A673 (cell line): ENCODE measurements around the gene CAPN13. TPM values are rescaled to one million over a fixed set of nuclear protein-coding genes. Genes with fewer than 3 reads are reported as not detected.

Source experiments
- BruUV-seq: library from RNA; stranded (reverse); fragments of 400-500 nt; replicated peaks from 2 replicates; lab custom pipeline; 2021; lab: Mats Ljungman, UMichigan
- CTCF ChIA-PET: fragments of 300-600 bp; sonication (Branson Sonifier 250); formaldehyde crosslinking; loops from one replicate; lab custom pipeline; 2022; ENCODE audit warnings: antibody characterized with exemption; lab: Charles Lee
- POLR2A ChIA-PET: fragments of 300-600 bp; sonication (Branson Sonifier 250); formaldehyde crosslinking; loops from one replicate; lab custom pipeline; 2022; ENCODE audit warnings: antibody characterized with exemption; ENCODE audit not compliant: low non-redundant PET; lab: Charles Lee
- DNase-seq: peaks from one replicate; pipeline ENCODE4 v3.0.0-alpha.2; 2015; ENCODE audit warnings: low spot score
- H3K27ac ChIP-seq: fragments of 200-600 bp; sonication (generic); 2 replicates; pipeline ENCODE4 v1.5.1; 2016; ENCODE audit warnings: mixed run types, low read depth, mild to moderate bottlenecking, mixed read lengths, antibody characterized with exemption, low read length; ENCODE audit not compliant: poor library complexity, severe bottlenecking
- H3K27me3 ChIP-seq: fragments of 200-600 bp; sonication (generic); replicated peaks from 2 replicates; pipeline ENCODE4 v1.6.1; 2017; ENCODE audit warnings: mixed run types, low read depth, mild to moderate bottlenecking, mixed read lengths, antibody characterized with exemption, low read length; ENCODE audit not compliant: insufficient read depth, poor library complexity
- H3K36me3 ChIP-seq: fragments of 200-600 bp; sonication (generic); 2 replicates; pipeline ENCODE4 v1.6.1; 2016; ENCODE audit warnings: mixed run types, mild to moderate bottlenecking, mixed read lengths, antibody characterized with exemption, low read length; ENCODE audit not compliant: insufficient read depth, poor library complexity, severe bottlenecking
- H3K4me1 ChIP-seq: fragments of 200-600 bp; sonication (generic); 2 replicates; pipeline ENCODE4 v1.6.1; 2017; ENCODE audit warnings: mixed run types, mild to moderate bottlenecking, mixed read lengths, antibody characterized with exemption, low read length; ENCODE audit not compliant: insufficient read depth, poor library complexity, severe bottlenecking
- H3K4me3 ChIP-seq: fragments of 200-600 bp; sonication (generic); 2 replicates; pipeline ENCODE4 v1.5.1; 2016; ENCODE audit warnings: low read depth, mixed run types, mild to moderate bottlenecking, mixed read lengths, low read length; ENCODE audit not compliant: poor library complexity, severe bottlenecking
- H3K9me3 ChIP-seq: fragments of 200-600 bp; sonication (generic); 2 replicates; pipeline ENCODE4 v1.6.1; 2016; ENCODE audit warnings: mixed run types, low read depth, mild to moderate bottlenecking, mixed read lengths, antibody characterized with exemption, low read length; ENCODE audit not compliant: poor library complexity, severe bottlenecking
- EZH2 ChIP-seq: fragments of 200-600 bp; sonication (generic); IDR thresholded peaks from 2 replicates; pipeline ENCODE4 v1.6.1; 2017; ENCODE audit warnings: borderline replicate concordance, low read depth, mild to moderate bottlenecking, mixed read lengths, antibody characterized with exemption, low read length; ENCODE audit not compliant: poor library complexity, severe bottlenecking
- intact Hi-C: fragments of 100-400 bp; cut with micrococcal nuclease; formaldehyde crosslinking; loops from one replicate; pipeline ENCODE4 v1.10.0; 2022; ENCODE audit not compliant: unreplicated experiment
- total RNA-seq: library from RNA; stranded (reverse); gene quantifications from 2 replicates; pipeline ENCODE4 v1.2.3, GENCODE V29; 2021
- TF ChIP-seq, protein P1 (sequence below): fragments of 300-800, 200-600 bp; sonication (generic); conservative IDR thresholded peaks from 2 replicates; pipeline ENCODE4 v1.5.1; 2017; ENCODE audit warnings: low read depth, mild to moderate bottlenecking, antibody characterized with exemption, low read length, moderate library complexity, mixed read lengths

CAPN13 gene
- total RNA-seq, 1 experiment from 2014 or later, result not detected

DNA sequence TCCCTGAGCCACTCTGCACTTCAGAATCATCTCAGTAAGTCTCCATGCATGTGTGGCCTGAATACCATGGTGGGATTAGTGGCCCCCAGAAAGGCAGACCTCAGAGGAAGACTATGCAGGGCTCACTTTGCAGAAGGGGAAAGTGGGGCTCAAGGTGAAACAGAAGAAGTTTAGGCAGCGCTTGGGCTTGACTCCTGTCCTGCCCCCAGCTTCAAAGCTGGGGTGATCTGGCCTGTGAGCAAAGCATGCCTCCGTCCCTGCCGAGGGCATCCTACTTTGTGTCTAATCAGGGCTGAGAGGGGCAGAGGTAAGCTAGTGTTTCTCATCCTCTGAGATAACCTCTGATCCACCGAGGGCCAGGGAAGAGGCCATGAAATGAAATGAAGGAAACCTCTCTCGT lies 7.9 kb downstream of the CAPN13 start:
- no peak overlapping the region for H3K27ac ChIP-seq
- H3K27me3 ChIP-seq, result no peaks in the 10 kb centered on the region
- POLR2A ChIA-PET, result no interaction called here
- BruUV-seq, result no TSS peak
- peaks cover 5% of the 10 kb centered on the region for H3K4me1 ChIP-seq
- H3K36me3 ChIP-seq, result no peaks in the 10 kb centered on the region
- no peaks in the 10 kb centered on the region for H3K9me3 ChIP-seq
- intact Hi-C loops, result no loop called here
- H3K4me3 ChIP-seq, result no peak overlapping the region
- CTCF ChIA-PET, result no interaction called here
- no peak for DNase-seq
- no peak for TF ChIP-seq EZH2
- TF ChIP-seq, protein P1, sequence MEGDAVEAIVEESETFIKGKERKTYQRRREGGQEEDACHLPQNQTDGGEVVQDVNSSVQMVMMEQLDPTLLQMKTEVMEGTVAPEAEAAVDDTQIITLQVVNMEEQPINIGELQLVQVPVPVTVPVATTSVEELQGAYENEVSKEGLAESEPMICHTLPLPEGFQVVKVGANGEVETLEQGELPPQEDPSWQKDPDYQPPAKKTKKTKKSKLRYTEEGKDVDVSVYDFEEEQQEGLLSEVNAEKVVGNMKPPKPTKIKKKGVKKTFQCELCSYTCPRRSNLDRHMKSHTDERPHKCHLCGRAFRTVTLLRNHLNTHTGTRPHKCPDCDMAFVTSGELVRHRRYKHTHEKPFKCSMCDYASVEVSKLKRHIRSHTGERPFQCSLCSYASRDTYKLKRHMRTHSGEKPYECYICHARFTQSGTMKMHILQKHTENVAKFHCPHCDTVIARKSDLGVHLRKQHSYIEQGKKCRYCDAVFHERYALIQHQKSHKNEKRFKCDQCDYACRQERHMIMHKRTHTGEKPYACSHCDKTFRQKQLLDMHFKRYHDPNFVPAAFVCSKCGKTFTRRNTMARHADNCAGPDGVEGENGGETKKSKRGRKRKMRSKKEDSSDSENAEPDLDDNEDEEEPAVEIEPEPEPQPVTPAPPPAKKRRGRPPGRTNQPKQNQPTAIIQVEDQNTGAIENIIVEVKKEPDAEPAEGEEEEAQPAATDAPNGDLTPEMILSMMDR, result no peak

DNA sequence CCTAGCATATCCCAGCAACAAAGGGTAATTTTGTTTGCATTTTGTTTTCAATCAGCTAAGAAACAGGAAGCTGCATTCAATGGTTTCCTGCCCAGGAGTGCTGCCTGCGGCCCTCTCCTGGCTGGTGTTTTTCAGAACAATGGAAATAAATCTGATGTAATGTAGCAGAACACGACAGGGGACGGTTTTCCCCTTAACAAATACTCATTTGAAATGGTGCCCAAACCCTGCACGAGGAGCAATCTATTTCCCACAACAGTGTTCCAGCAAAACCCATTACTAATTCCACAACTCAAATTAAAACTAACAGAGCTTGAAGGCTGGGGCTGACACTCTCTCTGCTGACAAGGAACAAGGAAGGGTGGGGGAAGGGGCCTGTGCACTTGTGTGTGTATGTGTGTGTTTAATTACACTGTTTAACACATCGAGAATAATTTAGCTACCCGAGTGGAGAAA lies 8.7 kb downstream of the CAPN13 start:
- TF ChIP-seq, protein P1, result no peak
- TF ChIP-seq EZH2, result no peak
- Histone ChIP-seq H3K27ac (no peak overlapping the region), H3K27me3 (no peaks in the 10 kb centered on the region), H3K36me3 (no peaks in the 10 kb centered on the region), H3K4me3 (no peak overlapping the region), H3K9me3 (no peaks in the 10 kb centered on the region), H3K4me1 (peaks cover 5% of the 10 kb centered on the region)
- intact Hi-C loops, result no loop called here
- ChIA-PET POLR2A (interaction anchor here (0.6 to 0.7 kb wide), 2 partner anchors 356 to 950 kb away, joined by 3 read pairs; no protein-coding TSS in a partner anchor), CTCF (interaction anchor here (0.5 to 1.3 kb wide), 2 partner anchors 87 to 194 kb away, joined by 3 to 8 read pairs; no protein-coding TSS in a partner anchor)
- peak; percentile 69 for DNase-seq
- no TSS peak for BruUV-seq

DNA sequence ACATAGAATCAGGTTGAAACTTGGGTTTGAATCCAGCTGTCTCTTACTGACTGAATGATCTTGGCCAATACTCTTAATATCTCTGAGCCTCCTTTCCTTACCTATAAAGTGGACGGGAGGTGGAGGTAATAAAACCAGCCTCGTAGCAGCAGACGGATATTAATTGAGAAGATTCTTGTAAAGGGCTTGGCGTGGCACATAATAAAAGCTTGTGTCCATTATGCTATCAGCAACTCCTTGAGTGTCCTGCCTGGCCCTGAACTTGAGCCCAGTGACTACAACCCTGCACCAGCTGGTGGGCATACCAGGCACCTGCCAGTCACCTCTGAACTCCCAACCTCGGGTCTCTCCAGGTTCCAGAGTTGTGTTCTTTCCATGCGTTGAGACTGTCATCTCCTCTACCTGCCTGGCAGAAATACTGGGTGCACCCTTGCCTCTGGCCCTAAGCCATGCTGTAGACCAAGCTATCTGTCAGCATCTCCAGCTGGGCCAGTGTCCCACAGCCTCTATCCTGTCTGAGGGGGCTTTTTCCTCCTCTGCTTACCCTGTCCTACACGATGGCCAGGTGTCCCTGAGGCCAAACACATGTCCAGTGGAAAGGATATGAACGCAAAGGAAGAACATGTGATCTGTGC lies 9.7 kb downstream of the CAPN13 start:
- BruUV-seq, result no TSS peak
- no peak for DNase-seq
- H3K4me3 ChIP-seq, result no peak overlapping the region
- ChIA-PET CTCF (interaction anchor here (1.3 kb wide), 1 partner anchor 86 kb away, joined by 8 read pairs; no protein-coding TSS in a partner anchor), POLR2A (interaction anchor here (0.6 kb wide), 1 partner anchor 951 kb away, joined by 3 read pairs; no protein-coding TSS in a partner anchor)
- H3K36me3 ChIP-seq, result no peaks in the 10 kb centered on the region
- intact Hi-C loops, result no loop called here
- peaks cover 5% of the 10 kb centered on the region for H3K4me1 ChIP-seq
- no peaks in the 10 kb centered on the region for H3K27me3 ChIP-seq
- no peaks in the 10 kb centered on the region for H3K9me3 ChIP-seq
- no peak overlapping the region for H3K27ac ChIP-seq
- no peak for TF ChIP-seq EZH2
- TF ChIP-seq, protein P1, result no peak
